HCT116 (cell line): ENCODE data around the gene ZNF860. TPM values are rescaled to one million over a fixed set of nuclear protein-coding genes. Genes with fewer than 3 reads are reported as not detected.
"Not testable (repeated sequence)": the region's sequence is repeated elsewhere in the genome, so short reads cannot be mapped to it uniquely, and the experiment has no call there.

Experiments
- ATAC-seq: fragments of 200-7000 bp; cut with Tn5 transposase; 2 replicates; pipeline ENCODE4 v1.9.1; 2020; ENCODE audit warnings: mild to moderate bottlenecking, moderate library complexity
- BruUV-seq: library from RNA; stranded (reverse); fragments of 400-500 nt; replicated peaks from 2 replicates; lab custom pipeline; 2021; lab: Mats Ljungman, UMichigan
- CTCF ChIA-PET: fragments of 300-600 bp; sonication (Branson Sonifier 250); formaldehyde crosslinking; loops from one replicate; lab custom pipeline; 2021; ENCODE audit warnings: antibody characterized with exemption; lab: Charles Lee
- POLR2A ChIA-PET: fragments of 300-600, 350-600 bp; sonication (Branson Sonifier 250); formaldehyde crosslinking; loops from one replicate; lab custom pipeline; 2021; ENCODE audit warnings: antibody characterized with exemption; lab: Charles Lee
- RAD21 ChIA-PET, 2 experiments: fragments of 300-600 bp; sonication (Branson Sonifier 250); formaldehyde crosslinking; loops; one replicate each; lab custom pipeline; 2023; ENCODE audit warnings: low total read pairs in 2 of 2; ENCODE audit not compliant: uncharacterized antibody in 2 of 2, unreplicated experiment in 2 of 2, low non-redundant PET in 1 of 2; lab: Charles Lee
- DNase-seq: peaks from one replicate; pipeline ENCODE4 v3.0.0-alpha.2; 2010; ENCODE audit warnings: low read depth, low spot score
- H2AFZ ChIP-seq: fragments of 200-600 bp; shearing (Covaris generic), sonication (generic); 2 replicates; pipeline ENCODE4 v1.6.1; 2017; ENCODE audit warnings: low read depth, mixed run types, mixed read lengths, antibody characterized with exemption, low read length; ENCODE audit not compliant: poor library complexity, severe bottlenecking
- H3K27ac ChIP-seq: 2 replicates; pipeline ENCODE4 v1.5.1; 2012; ENCODE audit warnings: low read depth, low read length
- H3K27me3 ChIP-seq: fragments of 200-600 bp; sonication (generic); 2 replicates; pipeline ENCODE4 v1.6.1; 2016; ENCODE audit warnings: mixed run types, low read length, mixed read lengths; ENCODE audit not compliant: insufficient read depth
- H3K36me3 ChIP-seq, 2 experiments: fragments of 200-500 bp in 1 of 2; fragments of 200-600 bp in 1 of 2; sonication (Bioruptor generic) in 1 of 2; sonication (generic) in 1 of 2; 2 replicates each; pipeline versions ENCODE4 v1.5.1 to v1.6.1; 2014 to 2016; ENCODE audit warnings: low read length in 2 of 2, inconsistent platforms in 1 of 2, mixed read lengths in 1 of 2, mixed run types in 1 of 2; ENCODE audit not compliant: insufficient read depth in 2 of 2, control insufficient read depth in 1 of 2
- H3K4me1 ChIP-seq, 2 experiments: fragments of 200-600 bp in 1 of 2; sonication (generic) in 1 of 2; 2 replicates each; pipeline versions ENCODE4 v1.5.1 to v1.6.1; 2012 to 2017; ENCODE audit warnings: low read length in 2 of 2, inconsistent platforms in 1 of 2, mild to moderate bottlenecking in 1 of 2, mixed read lengths in 1 of 2, mixed run types in 1 of 2, moderate library complexity in 1 of 2; ENCODE audit not compliant: insufficient read depth in 2 of 2, control insufficient read depth in 1 of 2
- H3K4me2 ChIP-seq: fragments of 200-600 bp; sonication (generic); 2 replicates; pipeline ENCODE4 v1.6.1; 2017; ENCODE audit warnings: mixed run types, low read length, mixed read lengths
- H3K4me3 ChIP-seq, 2 experiments: fragments of 200-600 bp in 1 of 2; sonication (generic) in 1 of 2; replicated peaks in 1 of 2; 2 replicates each; pipeline ENCODE4 v1.5.1; 2011 to 2016; ENCODE audit warnings: low read length in 2 of 2, control low read depth in 1 of 2, low read depth in 1 of 2, mild to moderate bottlenecking in 1 of 2, mixed read lengths in 1 of 2, mixed run types in 1 of 2
- H3K79me2 ChIP-seq: fragments of 200-600 bp; sonication (generic); 2 replicates; pipeline ENCODE4 v1.6.1; 2017; ENCODE audit warnings: mild to moderate bottlenecking, mixed run types, low read length, moderate library complexity, mixed read lengths; ENCODE audit not compliant: insufficient read depth
- H3K9ac ChIP-seq: fragments of 200-600 bp; sonication (generic); 2 replicates; pipeline ENCODE4 v1.6.1; 2016; ENCODE audit warnings: low read length, mixed read lengths
- H3K9me2 ChIP-seq: fragments of 200-600 bp; sonication (generic), shearing (Covaris generic); 2 replicates; pipeline ENCODE4 v1.6.1; 2017; ENCODE audit warnings: mixed run types, mild to moderate bottlenecking, moderate library complexity; ENCODE audit not compliant: insufficient read depth
- H3K9me3 ChIP-seq, 2 experiments: fragments of 200-500 bp in 1 of 2; fragments of 200-600 bp in 1 of 2; sonication (Bioruptor generic) in 1 of 2; sonication (generic) in 1 of 2; 2 replicates each; pipeline ENCODE4 v1.6.1; 2014 to 2017; ENCODE audit warnings: low read length in 2 of 2, mixed read lengths in 2 of 2, inconsistent platforms in 1 of 2, low read depth in 1 of 2, mild to moderate bottlenecking in 1 of 2, mixed run types in 1 of 2, moderate library complexity in 1 of 2; ENCODE audit not compliant: control insufficient read depth in 1 of 2, insufficient read depth in 1 of 2
- H4K20me1 ChIP-seq: fragments of 200-600 bp; sonication (generic), shearing (Covaris generic); 2 replicates; pipeline ENCODE4 v1.6.1; 2017; ENCODE audit warnings: mixed run types, mild to moderate bottlenecking, moderate library complexity; ENCODE audit not compliant: insufficient read depth
- RAD21 ChIP-seq: IDR thresholded peaks from 2 replicates; pipeline ENCODE4 v1.6.1; 2012; ENCODE audit warnings: low read depth, mild to moderate bottlenecking
- ZFX ChIP-seq: fragments of 450-650 bp; IDR thresholded peaks from 2 replicates; pipeline ENCODE4 v1.6.1; 2017
- intact Hi-C: fragments of 100-400 bp; cut with micrococcal nuclease; formaldehyde crosslinking; loops from 2 replicates; pipeline ENCODE4 v1.10.0; 2022
- total RNA-seq: library from RNA; stranded (reverse); gene quantifications from one replicate; pipeline ENCODE4 v1.2.1, GENCODE V29; 2021; ENCODE audit not compliant: unreplicated experiment

The ZNF860 gene
- total RNA-seq, 1 experiment from 2014 or later, result 2.9 TPM

GRCh38 chr3:32010699-32011098 is 29.1 kb downstream of the ZNF860 start:
- ATAC-seq, result not testable (repeated sequence)

GRCh38 chr3:32015638-32016037 is 34.1 kb downstream of the ZNF860 start:
- not testable (repeated sequence) for ATAC-seq, BruUV-seq

More at GRCh38 chr3:32010699-32011098, 29.1 kb downstream of the ZNF860 start:
- H3K79me2 ChIP-seq, H3K4me3 ChIP-seq, H3K4me1 ChIP-seq, POLR2A ChIA-PET, intact Hi-C loops, H3K27me3 ChIP-seq, RAD21 ChIA-PET, H3K9me2 ChIP-seq, H3K9ac ChIP-seq, H3K27ac ChIP-seq, BruUV-seq, CTCF ChIA-PET, H2AFZ ChIP-seq, H3K4me2 ChIP-seq, DNase-seq, H3K9me3 ChIP-seq, H4K20me1 ChIP-seq, H3K36me3 ChIP-seq: not testable (repeated sequence)
- peak; percentile 36; the same call in 1 of the 2 replicates for TF ChIP-seq RAD21

GRCh38 chr3:32017286-32017685 is 35.7 kb downstream of the ZNF860 start:
- DNase-seq (no peak), ATAC-seq (no peak)
- Histone ChIP-seq H3K4me2 (no peak overlapping the region), H3K27me3 (no peaks in the 10 kb centered on the region), H3K36me3 (no peaks in the 10 kb centered on the region), H3K27ac (no peak overlapping the region), H3K4me3 (no peak overlapping the region)
- no TSS peak for BruUV-seq
- RAD21 ChIA-PET, result no interaction called here
- TF ChIP-seq ZFX, result no peak
- TF ChIP-seq, all 23 proteins: peak for 0
- intact Hi-C loops, result no loop called here
- no peaks in the 10 kb centered on the region for H3K9me2 ChIP-seq
- H3K9me3 ChIP-seq, result no peaks in the 10 kb centered on the region
- H3K4me1 ChIP-seq, result no peaks in the 10 kb centered on the region
- POLR2A ChIA-PET, result no interaction called here
- no peaks in the 10 kb centered on the region for H3K79me2 ChIP-seq
- no peak overlapping the region for H3K9ac ChIP-seq
- no peaks in the 10 kb centered on the region for H4K20me1 ChIP-seq
- CTCF ChIA-PET, result interaction anchor here (0.7 to 1.2 kb wide), 2 partner anchors 127 to 158 kb away, joined by 3 to 6 read pairs; no protein-coding TSS in a partner anchor
- no peak overlapping the region for H2AFZ ChIP-seq

More at GRCh38 chr3:32015638-32016037, 34.1 kb downstream of the ZNF860 start:
- H2AFZ ChIP-seq, intact Hi-C loops, H3K4me2 ChIP-seq, H4K20me1 ChIP-seq, DNase-seq, H3K27ac ChIP-seq, H3K9me3 ChIP-seq, H3K4me3 ChIP-seq, H3K9me2 ChIP-seq, H3K4me1 ChIP-seq, H3K9ac ChIP-seq, H3K27me3 ChIP-seq, H3K79me2 ChIP-seq, RAD21 ChIA-PET, POLR2A ChIA-PET, CTCF ChIA-PET, H3K36me3 ChIP-seq: not testable (repeated sequence)
